Heart left ventricle (tissue), 16 donors: ENCODE results near the gene PTBP3. TPM values are rescaled to one million over a fixed set of nuclear protein-coding genes. Genes with fewer than 3 reads are reported as not detected.

Experiments
- ATAC-seq, 4 donors: fragments of 200-7000 bp; cut with Tn5 transposase; one replicate each; pipeline ENCODE4 v1.9.1; 2020 to 2022; ENCODE audit warnings: moderate library complexity in 4 of 4, mild to moderate bottlenecking in 3 of 4, moderate number of reproducible peaks in 1 of 4
- DNase-seq, 5 donors: peaks; one replicate each; pipeline ENCODE4 v3.0.0-alpha.2; 2020
- H3K27ac ChIP-seq, 12 donors: fragments of 200-600 bp; sonication (generic) in 4 of 12; one replicate each; pipeline versions ENCODE4 v1.5.0 to v1.8.0; 2016 to 2022; ENCODE audit warnings: mild to moderate bottlenecking in 2 of 12
- H3K27me3 ChIP-seq, 9 donors: fragments of 200-600 bp; sonication (generic) in 2 of 9; one replicate each; pipeline versions ENCODE4 v1.5.1 to v1.8.0; 2016 to 2022; ENCODE audit warnings: mild to moderate bottlenecking in 3 of 9
- H3K36me3 ChIP-seq, 9 donors: fragments of 200-600 bp; sonication (generic) in 2 of 9; one replicate each; pipeline versions ENCODE4 v1.5.0 to v1.8.0; 2018 to 2022; ENCODE audit warnings: mild to moderate bottlenecking in 2 of 9
- H3K4me1 ChIP-seq, 12 donors: fragments of 200-600 bp; sonication (generic) in 4 of 12; one replicate each; pipeline versions ENCODE4 v1.5.0 to v1.8.0; 2016 to 2022; ENCODE audit warnings: mild to moderate bottlenecking in 3 of 12
- H3K4me3 ChIP-seq, 12 donors: fragments of 200-600 bp; sonication (generic) in 4 of 12; one replicate each; pipeline versions ENCODE4 v1.5.0 to v1.8.0; 2017 to 2022; ENCODE audit warnings: mild to moderate bottlenecking in 9 of 12, moderate library complexity in 4 of 12
- H3K9me3 ChIP-seq, 12 donors: fragments of 200-600 bp; sonication (generic) in 4 of 12; one replicate each; pipeline versions ENCODE4 v1.5.0 to v1.8.0; 2016 to 2022; ENCODE audit warnings: mild to moderate bottlenecking in 1 of 12
- POLR2A ChIP-seq, 2 donors: fragments of 450-650 bp; IDR thresholded peaks; one replicate each; pipeline ENCODE4 v1.6.1; 2017; ENCODE audit warnings: antibody characterized with exemption in 2 of 2, mild to moderate bottlenecking in 2 of 2, moderate library complexity in 2 of 2
- WGBS, 4 donors: extraction: QIAGEN DNeasy Blood & Tissue Kit in 2 of 4; methylation state at CpG; one replicate each; pipeline versions ENCODE4 v1.1.5 to v1.1.7; 2013 to 2018; 5-methylcytosine and 5-hydroxymethylcytosine counted together
- intact Hi-C, 10 donors: fragments of 100-400 bp; cut with DNase I; formaldehyde crosslinking; loops; one replicate each; pipeline versions ENCODE4 v1.11.1 to v1.14.2; 2022
- polyA plus RNA-seq, 2 donors: library from polyadenylated mRNA; stranded (reverse); fragments of 200-250 nt; gene quantifications; one replicate each; pipeline ENCODE4 v1.2.3, GENCODE V29; 2013
- total RNA-seq, 9 donors: library from RNA; depleted of rRNA in 2 of 9; stranded (reverse); fragments of >200 nt in 2 of 9; fragmentation: NEBNext Ultra II Directional in 3 of 9; extraction: Animal tissue kit (Norgen Biotek cat#: 25700) in 3 of 9; gene quantifications; one replicate each; pipeline versions ENCODE4 v1.1.0 to v1.2.4, GENCODE V29; 2016 to 2023
- TF ChIP-seq, protein P1 (sequence below), 12 donors: fragments of 200-600 bp; sonication (generic) in 4 of 12; IDR thresholded peaks; one replicate each; pipeline versions ENCODE4 v1.5.0 to v1.8.0; 2018 to 2022; ENCODE audit warnings: antibody characterized with exemption in 12 of 12, mild to moderate bottlenecking in 5 of 12
- donor health status: ischemic (EF 13 %, LVEDD 7.1; RV severe dilation, severe dysfunction).
- donor health status: healthy with polysubstance abuse.
- donor health status: DM: no; HTN: yes; CAD: no.
- donor health status: DM: no; HTN: no; CAD: no.
- donor health status: ischemic (EF 25% LVEDD 6.9; RV normal size, moderate dysfunction).
- donor health status: ischemic (EF 25% LVEDD 5.7; RV mildly dilated, moderate dysfunction).
- donor health status: healthy.
- donor health status: DM: yes; HTN: yes; CAD: no.
- donor health status: ischemic (EF 35%, LVEDD 5.7; RV mildly dilated, moderate dysfunction).
- donor health status: nonischemic (EF 11% LVEDD 7.7; RV severe dilation, severe dysfunction).
- donor health status: DM: yes; HTN: yes; CAD: no.
- donor health status: PGD.
- donor health status: ischemic (EF 29% LVEDD 5.4; RV normal size, mild dysfunction).
- donor health status: nonischemic (EF 23%, LVEDD 6.1; RV moderate dilation, normal function).

The PTBP3 gene
- total and polyA plus RNA-seq, 11 donors: 2.8 to 49.0 (median 13.7) TPM

DNA sequence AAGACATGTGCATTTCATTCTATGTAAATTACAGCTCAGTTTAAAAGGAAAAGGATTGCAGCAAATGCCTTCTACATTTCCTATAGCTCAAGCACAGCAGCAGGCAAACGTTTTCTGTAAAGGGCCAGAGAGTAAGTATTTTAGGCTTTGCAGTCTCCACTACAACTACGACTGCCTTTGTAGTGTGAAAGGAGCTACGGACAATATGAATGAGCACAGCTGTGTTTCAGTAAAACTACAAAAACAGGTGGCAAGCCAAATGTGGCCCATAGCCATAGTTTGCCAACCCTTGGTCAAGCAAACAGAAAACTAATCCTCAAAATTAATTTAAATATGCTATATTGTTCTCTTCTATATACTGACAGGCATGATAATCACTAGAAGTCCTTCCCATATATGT, 7.2 kb downstream of the PTBP3 start:
- peaks cover 0 to 46% (median 2%) of the 10 kb centered on the region in 12 donors for H3K4me1 ChIP-seq
- TF ChIP-seq POLR2A (IDR thresholded peaks at IDR 0.05): no peak
- TF ChIP-seq, protein P1, sequence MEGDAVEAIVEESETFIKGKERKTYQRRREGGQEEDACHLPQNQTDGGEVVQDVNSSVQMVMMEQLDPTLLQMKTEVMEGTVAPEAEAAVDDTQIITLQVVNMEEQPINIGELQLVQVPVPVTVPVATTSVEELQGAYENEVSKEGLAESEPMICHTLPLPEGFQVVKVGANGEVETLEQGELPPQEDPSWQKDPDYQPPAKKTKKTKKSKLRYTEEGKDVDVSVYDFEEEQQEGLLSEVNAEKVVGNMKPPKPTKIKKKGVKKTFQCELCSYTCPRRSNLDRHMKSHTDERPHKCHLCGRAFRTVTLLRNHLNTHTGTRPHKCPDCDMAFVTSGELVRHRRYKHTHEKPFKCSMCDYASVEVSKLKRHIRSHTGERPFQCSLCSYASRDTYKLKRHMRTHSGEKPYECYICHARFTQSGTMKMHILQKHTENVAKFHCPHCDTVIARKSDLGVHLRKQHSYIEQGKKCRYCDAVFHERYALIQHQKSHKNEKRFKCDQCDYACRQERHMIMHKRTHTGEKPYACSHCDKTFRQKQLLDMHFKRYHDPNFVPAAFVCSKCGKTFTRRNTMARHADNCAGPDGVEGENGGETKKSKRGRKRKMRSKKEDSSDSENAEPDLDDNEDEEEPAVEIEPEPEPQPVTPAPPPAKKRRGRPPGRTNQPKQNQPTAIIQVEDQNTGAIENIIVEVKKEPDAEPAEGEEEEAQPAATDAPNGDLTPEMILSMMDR (IDR thresholded peaks at IDR 0.05): no peak
- WGBS, 4 donors: 55 to 58% (median 56%) methylated on average over 3 of the region's 3 CpGs
- DNase-seq: no peak
- no peak overlapping the region for H3K4me3 ChIP-seq
- H3K9me3 ChIP-seq: peaks cover 0 to 21% (median 3%) of the 10 kb centered on the region in 12 donors
- intact Hi-C loops: loop anchor here in 2 of 10 donors (10.0 kb wide), 2 partner anchors 61 to 151 kb away; partner anchors contain the start of gene SUSD1 (in 1 of the 2)
- peaks cover 0 to 5% (median 0%) of the 10 kb centered on the region in 9 donors for H3K36me3 ChIP-seq
- ATAC-seq: no peak
- H3K27ac ChIP-seq: no peak overlapping the region
- H3K27me3 ChIP-seq: no peaks in the 10 kb centered on the region

- no peak for ATAC-seq
- WGBS, 4 donors: 82 to 92% (median 89%) methylated on average over 8 of the region's 8 CpGs
- intact Hi-C loops: loop anchor here in 2 of 10 donors (10.0 kb wide), 2 partner anchors 61 to 151 kb away; partner anchors contain the start of gene SUSD1 (in 1 of the 2)
- Histone ChIP-seq H3K9me3 (peaks cover 0 to 21% (median 3%) of the 10 kb centered on the region in 12 donors), H3K4me3 (no peak overlapping the region), H3K27me3 (no peaks in the 10 kb centered on the region), H3K27ac (no peak overlapping the region), H3K4me1 (peaks cover 0 to 43% (median 1%) of the 10 kb centered on the region in 12 donors), H3K36me3 (peaks cover 0 to 5% (median 0%) of the 10 kb centered on the region in 9 donors)
- no peak for DNase-seq
- no peak for TF ChIP-seq POLR2A (IDR thresholded peaks at IDR 0.05)
- TF ChIP-seq, protein P1 (IDR thresholded peaks at IDR 0.05): no peak
These were observed 7.8 kb downstream of the PTBP3 start for GRCh38 chr9:112325600-112325999.

DNA sequence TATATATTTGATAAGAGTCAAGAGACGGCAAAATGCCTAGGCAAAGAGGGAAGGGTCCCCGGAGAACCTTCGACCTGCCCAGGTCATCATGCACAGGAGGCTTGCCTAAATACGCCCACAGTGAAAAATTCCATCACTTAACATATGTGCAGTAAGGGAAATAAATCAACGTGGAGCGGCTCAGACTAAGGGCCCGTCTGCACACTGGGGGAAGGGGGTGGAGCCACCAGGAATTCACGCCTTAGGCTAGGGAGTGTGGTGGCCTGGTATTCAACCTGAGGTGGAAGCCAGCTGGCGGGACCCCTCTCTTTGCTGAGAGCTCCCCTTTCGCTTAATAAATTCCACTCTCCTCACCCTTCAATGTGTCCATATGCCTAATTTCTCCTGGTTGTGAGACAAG, 8.3 kb downstream of the PTBP3 start:
- intact Hi-C loops: loop anchor here in 2 of 10 donors (10.0 kb wide), 2 partner anchors 60 to 150 kb away; partner anchors contain the start of gene SUSD1 (in 1 of the 2)
- no peak overlapping the region for H3K27ac ChIP-seq
- H3K4me3 ChIP-seq: no peak overlapping the region
- DNase-seq (no peak), ATAC-seq (no peak)
- no peaks in the 10 kb centered on the region for H3K27me3 ChIP-seq
- peaks cover 0 to 5% (median 0%) of the 10 kb centered on the region in 9 donors for H3K36me3 ChIP-seq
- peaks cover 0 to 38% (median 0%) of the 10 kb centered on the region in 12 donors for H3K4me1 ChIP-seq
- 92 to 95% (median 93%) methylated on average over 10 of the region's 10 CpGs for WGBS, 4 donors
- no peak for TF ChIP-seq POLR2A (IDR thresholded peaks at IDR 0.05)
- TF ChIP-seq, protein P1 (IDR thresholded peaks at IDR 0.05): no peak
- peaks cover 0 to 21% (median 3%) of the 10 kb centered on the region in 12 donors for H3K9me3 ChIP-seq

- DNase-seq (no peak), ATAC-seq (no peak)
- 90 to 93% (median 91%) methylated on average over 3 of the region's 3 CpGs for WGBS, 4 donors
- peaks cover 0 to 21% (median 3%) of the 10 kb centered on the region in 12 donors for H3K9me3 ChIP-seq
- H3K4me3 ChIP-seq: no peak overlapping the region
- no peak for TF ChIP-seq POLR2A (IDR thresholded peaks at IDR 0.05)
- TF ChIP-seq, protein P1 (IDR thresholded peaks at IDR 0.05): no peak
- H3K4me1 ChIP-seq: peaks cover 0 to 25% (median 0%) of the 10 kb centered on the region in 12 donors
- H3K36me3 ChIP-seq: peaks cover 0 to 5% (median 0%) of the 10 kb centered on the region in 9 donors
- H3K27me3 ChIP-seq: no peaks in the 10 kb centered on the region
- intact Hi-C loops: loop anchor here in 2 of 10 donors (10.0 kb wide), 2 partner anchors 59 to 149 kb away; partner anchors contain the start of gene SUSD1 (in 1 of the 2)
- H3K27ac ChIP-seq: no peak overlapping the region
These were observed 10.0 kb downstream of the PTBP3 start for GRCh38 chr9:112323378-112323854.
